Measurements from ENCODE around the gene PHLDA3. TPM values are rescaled to one million over a fixed set of nuclear protein-coding genes. Genes with fewer than 3 reads are reported as not detected.
A peak's percentile ranks its signal among the peaks of the same experiment; 100 is the strongest.

The PHLDA3 gene
- total and polyA plus RNA-seq, 8 donors = 4.0 to 66.5 (median 25.7) TPM

DNA sequence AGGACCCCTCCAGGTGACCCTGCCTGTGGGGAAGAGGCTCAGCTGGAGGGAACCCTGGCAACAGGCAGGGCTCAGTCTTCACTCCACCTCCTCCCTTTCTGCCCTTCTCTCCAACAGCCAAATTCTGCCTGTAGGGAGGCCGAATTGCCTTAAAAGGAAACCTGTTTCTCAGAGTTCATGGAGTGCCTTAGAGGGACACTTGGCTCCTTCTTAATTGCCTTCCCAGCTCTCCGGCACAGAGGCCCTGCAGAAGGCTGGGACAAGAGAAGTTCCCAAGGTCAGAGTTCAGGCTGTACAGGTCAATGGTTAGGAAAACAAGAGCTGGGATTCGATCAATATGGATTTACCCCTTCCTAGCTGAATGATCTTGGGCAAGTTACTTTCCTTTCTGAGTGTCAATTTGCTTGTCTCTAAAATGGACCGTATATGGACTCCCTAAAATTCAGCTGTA, 31.7 kb upstream of the PHLDA3 start:
- WGBS, 5 donors = 27 to 47% (median 42%) methylated on average over 4 of the region's 4 CpGs
- intact Hi-C loops (cut with DNase I; ENCODE audit: low total_unique reads) = no loop called here
- H3K4me1 ChIP-seq = peaks cover 66 to 99% (median 82%) of the 10 kb centered on the region in 4 donors
- H3K27ac ChIP-seq = peak overlapping the region; percentile 19 to 96 (median 95)
- H3K9me3 ChIP-seq = no peaks in the 10 kb centered on the region
- peak overlapping the region in 2 of 4 donors; percentile 2 to 5 for H3K4me3 ChIP-seq
- peak in 1 of 3 donors; percentile 15 for TF ChIP-seq POLR2AphosphoS5 (IDR thresholded peaks at IDR 0.05)
- TF ChIP-seq POLR2A (IDR thresholded peaks at IDR 0.05) = no peak
- TF ChIP-seq EP300 (IDR thresholded peaks at IDR 0.05) = no peak
- TF ChIP-seq, protein P1, sequence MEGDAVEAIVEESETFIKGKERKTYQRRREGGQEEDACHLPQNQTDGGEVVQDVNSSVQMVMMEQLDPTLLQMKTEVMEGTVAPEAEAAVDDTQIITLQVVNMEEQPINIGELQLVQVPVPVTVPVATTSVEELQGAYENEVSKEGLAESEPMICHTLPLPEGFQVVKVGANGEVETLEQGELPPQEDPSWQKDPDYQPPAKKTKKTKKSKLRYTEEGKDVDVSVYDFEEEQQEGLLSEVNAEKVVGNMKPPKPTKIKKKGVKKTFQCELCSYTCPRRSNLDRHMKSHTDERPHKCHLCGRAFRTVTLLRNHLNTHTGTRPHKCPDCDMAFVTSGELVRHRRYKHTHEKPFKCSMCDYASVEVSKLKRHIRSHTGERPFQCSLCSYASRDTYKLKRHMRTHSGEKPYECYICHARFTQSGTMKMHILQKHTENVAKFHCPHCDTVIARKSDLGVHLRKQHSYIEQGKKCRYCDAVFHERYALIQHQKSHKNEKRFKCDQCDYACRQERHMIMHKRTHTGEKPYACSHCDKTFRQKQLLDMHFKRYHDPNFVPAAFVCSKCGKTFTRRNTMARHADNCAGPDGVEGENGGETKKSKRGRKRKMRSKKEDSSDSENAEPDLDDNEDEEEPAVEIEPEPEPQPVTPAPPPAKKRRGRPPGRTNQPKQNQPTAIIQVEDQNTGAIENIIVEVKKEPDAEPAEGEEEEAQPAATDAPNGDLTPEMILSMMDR (IDR thresholded peaks at IDR 0.05) = no peak
- DNase-seq = peak in 1 of 2 donors; percentile 70
- no peaks in the 10 kb centered on the region for H3K27me3 ChIP-seq
- H3K36me3 ChIP-seq = peaks cover 2 to 22% (median 10%) of the 10 kb centered on the region in 4 donors

DNA sequence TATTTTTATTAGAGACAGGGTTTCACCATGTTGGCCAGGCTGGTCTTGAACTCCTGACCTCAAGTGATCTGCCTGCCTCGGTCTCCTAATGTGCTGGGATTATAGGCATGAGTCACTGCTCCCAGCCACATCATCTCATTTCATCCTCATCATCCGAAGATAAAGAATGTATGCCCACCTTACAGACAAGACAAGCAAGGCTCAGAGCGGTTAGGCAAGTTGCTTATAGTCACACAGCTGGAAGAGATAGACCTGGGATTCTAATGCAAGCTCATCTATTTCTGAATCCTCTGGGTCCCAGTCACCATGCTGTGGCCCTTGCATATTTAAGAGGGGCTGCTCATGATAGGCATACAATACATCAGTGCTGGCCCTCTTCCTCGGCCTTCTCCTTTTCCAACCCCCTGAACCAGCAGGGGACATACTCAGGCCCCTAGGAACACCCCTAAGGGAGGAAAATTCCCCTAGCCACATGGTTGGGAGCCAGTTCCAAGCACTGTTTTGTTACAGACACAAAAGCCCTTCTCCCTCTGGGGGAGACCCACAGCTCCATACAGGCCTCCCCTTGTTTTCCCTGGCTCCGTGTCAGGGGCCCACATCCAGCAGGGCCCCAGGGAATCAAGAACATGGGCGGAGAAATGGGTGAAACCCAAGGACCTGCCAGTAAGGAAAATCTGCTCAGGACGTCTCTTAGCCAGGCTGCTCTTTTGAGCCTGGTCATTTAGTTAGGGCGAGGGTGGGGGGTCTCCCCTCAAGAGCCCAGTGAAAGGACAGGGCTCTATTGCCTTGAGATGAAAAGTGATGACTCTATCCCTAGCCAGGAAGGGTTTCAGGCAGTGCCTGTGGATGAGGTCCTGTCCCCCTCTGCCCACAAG, 31.0 kb upstream of the PHLDA3 start:
- no peaks in the 10 kb centered on the region for H3K27me3 ChIP-seq
- H3K36me3 ChIP-seq = peaks cover 6 to 28% (median 17%) of the 10 kb centered on the region in 4 donors
- peak overlapping the region; percentile 19 to 96 (median 95) for H3K27ac ChIP-seq
- no peak for TF ChIP-seq EP300 (IDR thresholded peaks at IDR 0.05)
- TF ChIP-seq POLR2A (IDR thresholded peaks at IDR 0.05) = no peak
- TF ChIP-seq POLR2AphosphoS5 (IDR thresholded peaks at IDR 0.05) = peak in 1 of 3 donors; percentile 8
- TF ChIP-seq, protein P1 (IDR thresholded peaks at IDR 0.05) = no peak
- WGBS, 5 donors = 62 to 84% (median 69%) methylated on average over 8 of the region's 8 CpGs
- intact Hi-C loops (cut with DNase I; ENCODE audit: low total_unique reads) = no loop called here
- H3K4me3 ChIP-seq = peak overlapping the region in 2 of 4 donors; percentile 2 to 5
- DNase-seq = no peak
- H3K9me3 ChIP-seq = no peaks in the 10 kb centered on the region
- H3K4me1 ChIP-seq = peaks cover 66 to 99% (median 82%) of the 10 kb centered on the region in 4 donors

DNA sequence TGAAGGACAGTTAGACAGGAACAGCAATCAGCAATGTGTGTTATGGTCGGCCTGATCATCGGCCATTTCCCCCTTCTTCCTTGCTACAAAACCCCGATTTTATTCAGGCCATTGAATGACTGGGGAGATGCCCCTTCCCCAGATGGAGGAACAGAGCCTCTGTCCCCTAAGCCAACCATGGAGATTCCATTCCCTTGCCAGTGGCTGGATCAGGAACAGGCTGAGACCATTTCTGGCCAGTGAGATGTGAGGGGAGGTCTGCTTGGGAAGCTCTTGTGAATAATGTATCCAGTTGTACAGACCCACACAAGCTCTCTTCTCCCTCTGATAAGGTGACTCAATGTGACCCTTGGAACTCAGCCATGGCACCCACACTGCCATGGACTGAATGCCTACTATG, 30.2 kb upstream of the PHLDA3 start:
- intact Hi-C loops (cut with DNase I; ENCODE audit: low total_unique reads) = no loop called here
- H3K27ac ChIP-seq = peak overlapping the region in 4 of 5 donors; percentile 93 to 96 (median 95)
- H3K36me3 ChIP-seq = peaks cover 12 to 37% (median 25%) of the 10 kb centered on the region in 4 donors
- TF ChIP-seq POLR2AphosphoS5 (IDR thresholded peaks at IDR 0.05) (peak in 1 of 3 donors; percentile 6), EP300 (IDR thresholded peaks at IDR 0.05) (no peak)
- H3K4me1 ChIP-seq = peaks cover 70 to 99% (median 84%) of the 10 kb centered on the region in 4 donors
- WGBS, 5 donors = 69 to 89% (median 84%) methylated on average over 3 of the region's 3 CpGs
- H3K27me3 ChIP-seq = no peaks in the 10 kb centered on the region
- no peaks in the 10 kb centered on the region for H3K9me3 ChIP-seq
- DNase-seq = no peak
- no peak overlapping the region for H3K4me3 ChIP-seq

DNA sequence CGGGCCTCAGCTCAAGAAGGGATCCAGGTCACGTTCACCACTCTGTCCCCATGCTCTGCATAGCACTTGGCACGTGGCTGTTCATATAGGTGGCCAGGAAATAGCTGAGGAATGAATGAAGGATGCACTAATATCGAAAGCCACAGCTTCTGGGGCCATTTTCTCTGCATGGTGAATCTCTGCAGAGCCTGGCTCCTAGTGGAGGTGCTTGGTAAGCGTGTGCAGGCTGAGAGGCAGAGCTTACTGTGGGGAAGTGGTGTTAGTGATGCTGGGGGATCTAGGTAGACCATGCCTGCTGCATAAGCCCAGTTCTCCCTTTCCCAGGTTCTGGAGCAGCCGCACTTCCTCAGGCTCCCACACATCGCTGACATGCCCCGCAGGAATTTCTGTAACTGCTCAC, 29.6 kb upstream of the PHLDA3 start:
- 61 to 94% (median 87%) methylated on average over 8 of the region's 8 CpGs for WGBS, 5 donors
- Histone ChIP-seq H3K36me3 (peaks cover 18 to 43% (median 28%) of the 10 kb centered on the region in 4 donors), H3K27ac (peak overlapping the region in 4 of 5 donors; percentile 93 to 96 (median 95)), H3K27me3 (no peaks in the 10 kb centered on the region), H3K4me3 (no peak overlapping the region), H3K9me3 (no peaks in the 10 kb centered on the region), H3K4me1 (peaks cover 71 to 100% (median 84%) of the 10 kb centered on the region in 4 donors)
- TF ChIP-seq POLR2A (IDR thresholded peaks at IDR 0.05) (no peak), POLR2AphosphoS5 (IDR thresholded peaks at IDR 0.05) (peak in 1 of 3 donors; percentile 4), EP300 (IDR thresholded peaks at IDR 0.05) (no peak)
- TF ChIP-seq, protein P1 (IDR thresholded peaks at IDR 0.05) = no peak
- intact Hi-C loops (cut with DNase I; ENCODE audit: low total_unique reads) = no loop called here
- no peak for DNase-seq
